GM19328 (cell line): ENCODE measurements around the gene CDK14.

ENCODE experiments used
- ATAC-seq: cut with Tn5 transposase; IDR thresholded peaks from one replicate; pipeline ENCODE4 v1.9.1; 2021; ENCODE audit warnings: mild to moderate bottlenecking, moderate library complexity; ENCODE audit not compliant: unreplicated experiment

The CDK14 gene

GRCh38 chr7:90834771-90835170 lies 238.7 kb downstream of the CDK14 start:
- ATAC-seq, result no peak

GRCh38 chr7:90835861-90836260 lies 239.7 kb downstream of the CDK14 start:
- ATAC-seq, result no peak

GRCh38 chr7:90836937-90837336 lies 240.8 kb downstream of the CDK14 start:
- no peak for ATAC-seq

GRCh38 chr7:90838799-90839198 lies 242.7 kb downstream of the CDK14 start:
- ATAC-seq, result no peak

- ATAC-seq, result no peak
Observed at GRCh38 chr7:90839316-90839715, 243.2 kb downstream of the CDK14 start.

- ATAC-seq, result no peak
Observed at GRCh38 chr7:90839727-90840291, 243.7 kb downstream of the CDK14 start.

GRCh38 chr7:90841759-90842429 lies 245.8 kb downstream of the CDK14 start:
- no peak for ATAC-seq

- no peak for ATAC-seq
Observed at GRCh38 chr7:90842430-90842788, 246.3 kb downstream of the CDK14 start.

GRCh38 chr7:90843472-90843871 lies 247.4 kb downstream of the CDK14 start:
- ATAC-seq, result no peak

- ATAC-seq, result no peak
Observed at GRCh38 chr7:90844421-90844820, 248.3 kb downstream of the CDK14 start.

GRCh38 chr7:90846192-90846591 lies 250.1 kb downstream of the CDK14 start:
- ATAC-seq, result no peak

GRCh38 chr7:90850066-90850465 lies 253.9 kb downstream of the CDK14 start:
- ATAC-seq, result no peak

- no peak for ATAC-seq
Observed at GRCh38 chr7:90850471-90850870, 254.3 kb downstream of the CDK14 start.

GRCh38 chr7:90853205-90853604 lies 257.1 kb downstream of the CDK14 start:
- no peak for ATAC-seq

- ATAC-seq, result no peak
Observed at GRCh38 chr7:90856351-90857070, 260.4 kb downstream of the CDK14 start.

- ATAC-seq, result no peak
Observed at GRCh38 chr7:90857603-90858002, 261.5 kb downstream of the CDK14 start.

- ATAC-seq, result no peak
Observed at GRCh38 chr7:90858546-90858945, 262.4 kb downstream of the CDK14 start.

GRCh38 chr7:90859521-90859920 lies 263.4 kb downstream of the CDK14 start:
- ATAC-seq, result no peak

- ATAC-seq, result no peak
Observed at GRCh38 chr7:90864088-90864487, 268.0 kb downstream of the CDK14 start.

GRCh38 chr7:90869335-90869734 lies 273.2 kb downstream of the CDK14 start:
- no peak for ATAC-seq

GRCh38 chr7:90876701-90877100 lies 280.6 kb downstream of the CDK14 start:
- ATAC-seq, result no peak

GRCh38 chr7:90877201-90877600 lies 281.1 kb downstream of the CDK14 start:
- ATAC-seq, result no peak
